ENCODE results near the gene EXOC4. TPM values are rescaled to one million over a fixed set of nuclear protein-coding genes. Genes with fewer than 3 reads are reported as not detected.

EXOC4 gene
- total and polyA plus RNA-seq, 2 donors (not counting 1 experiment from before 2014, with no cell fraction given) = 79.6 to 158 TPM

DNA sequence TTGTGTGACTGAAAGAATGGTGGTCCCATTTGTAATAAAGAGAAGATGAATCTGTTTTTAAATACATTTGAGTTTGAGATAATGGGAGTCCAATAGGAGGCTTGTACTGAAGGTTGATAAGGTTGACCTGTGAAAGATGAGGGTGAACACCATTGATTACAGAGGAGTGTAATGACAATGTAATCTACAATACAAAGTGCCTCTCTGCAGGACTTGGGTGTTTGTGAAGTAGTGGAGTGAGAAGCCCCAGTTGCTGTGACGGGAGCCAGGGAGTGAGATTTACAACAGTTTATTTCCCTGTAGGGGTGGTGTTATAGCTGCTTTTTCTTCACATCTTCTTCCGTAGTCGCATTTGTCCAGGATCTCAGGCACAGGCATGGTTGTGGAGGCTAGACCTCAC is 189.9 kb downstream of the EXOC4 start:
- Histone ChIP-seq H3K27me3 (ENCODE audit: control insufficient read depth, insufficient read depth, low read length) (no peaks in the 10 kb centered on the region), H3K4me2 (ENCODE audit: extremely low read depth, insufficient read depth, low read length) (no peak overlapping the region), H3K4me3 (replicated peaks in 1 of 4; ENCODE audit: control extremely low read depth in 1 of 4, insufficient read depth in 1 of 4, low read depth in 3 of 4, low read length in 4 of 4) (no peak overlapping the region), H4K20me1 (ENCODE audit: control insufficient read depth, extremely low read depth, insufficient read depth, low read length) (no peaks in the 10 kb centered on the region), H3K36me3 (ENCODE audit: control insufficient read depth, insufficient read depth, low read length) (no peaks in the 10 kb centered on the region), H3K4me1 (ENCODE audit: control insufficient read depth, extremely low read depth, insufficient read depth, low read length) (no peaks in the 10 kb centered on the region), H3K27ac (ENCODE audit: insufficient read depth, low read length) (no peak overlapping the region), H2AFZ (ENCODE audit: low read length) (no peak overlapping the region), H3K9ac (ENCODE audit: insufficient read depth, low read length) (no peak overlapping the region), H3K9me3 (ENCODE audit: control insufficient read depth, insufficient read depth, low read depth, low read length) (no peaks in the 10 kb centered on the region), H3K79me2 (ENCODE audit: control insufficient read depth, insufficient read depth, low read length) (no peaks in the 10 kb centered on the region)
- TF ChIP-seq CTCF (conservative IDR thresholded peaks at IDR 0.05 in 1 of 2, IDR thresholded peaks at IDR 0.05 in 1 of 2; ENCODE audit: low read depth in 1 of 2, low read length in 2 of 2) = no peak
- TF ChIP-seq EZH2 (IDR thresholded peaks at IDR 0.05; ENCODE audit: low read length, missing control alignments) = no peak
- DNase-seq (ENCODE audit: low read depth in 2 of 2) = no peak

DNA sequence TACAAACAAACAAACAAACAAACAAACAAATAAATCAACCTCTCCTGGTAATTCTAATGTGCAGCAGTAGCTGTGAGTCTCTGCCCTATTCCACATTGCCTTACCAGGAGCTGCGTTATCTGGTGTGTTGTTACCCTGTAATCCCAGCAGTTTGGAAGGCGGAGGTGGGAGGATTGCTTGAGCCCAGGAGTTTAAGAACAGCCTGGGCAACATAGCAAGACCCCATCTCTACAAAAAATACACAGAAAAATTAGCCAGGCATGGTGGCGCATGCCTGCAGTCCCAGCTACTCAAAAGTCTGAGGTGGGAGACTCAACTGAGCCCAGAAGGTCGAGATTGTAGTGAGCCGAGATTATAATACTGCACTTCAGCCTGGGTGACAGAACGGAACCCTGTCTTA is 192.7 kb downstream of the EXOC4 start:
- no peaks in the 10 kb centered on the region for H3K36me3 ChIP-seq (ENCODE audit: control insufficient read depth, insufficient read depth, low read length)
- no peak for DNase-seq (ENCODE audit: low read depth in 2 of 2)
- no peak overlapping the region for H3K4me3 ChIP-seq (replicated peaks in 1 of 4; ENCODE audit: control extremely low read depth in 1 of 4, insufficient read depth in 1 of 4, low read depth in 3 of 4, low read length in 4 of 4)
- no peak for TF ChIP-seq EZH2 (IDR thresholded peaks at IDR 0.05; ENCODE audit: low read length, missing control alignments)
- TF ChIP-seq CTCF (conservative IDR thresholded peaks at IDR 0.05 in 1 of 2, IDR thresholded peaks at IDR 0.05 in 1 of 2; ENCODE audit: low read depth in 1 of 2, low read length in 2 of 2) = no peak
- no peaks in the 10 kb centered on the region for H3K79me2 ChIP-seq (ENCODE audit: control insufficient read depth, insufficient read depth, low read length)
- no peaks in the 10 kb centered on the region for H3K9me3 ChIP-seq (ENCODE audit: control insufficient read depth, insufficient read depth, low read depth, low read length)
- no peak overlapping the region for H3K27ac ChIP-seq (ENCODE audit: insufficient read depth, low read length)
- H3K4me1 ChIP-seq (ENCODE audit: control insufficient read depth, extremely low read depth, insufficient read depth, low read length) = no peaks in the 10 kb centered on the region
- no peak overlapping the region for H2AFZ ChIP-seq (ENCODE audit: low read length)
- H4K20me1 ChIP-seq (ENCODE audit: control insufficient read depth, extremely low read depth, insufficient read depth, low read length) = no peaks in the 10 kb centered on the region
- H3K9ac ChIP-seq (ENCODE audit: insufficient read depth, low read length) = no peak overlapping the region
- no peaks in the 10 kb centered on the region for H3K27me3 ChIP-seq (ENCODE audit: control insufficient read depth, insufficient read depth, low read length)
- H3K4me2 ChIP-seq (ENCODE audit: extremely low read depth, insufficient read depth, low read length) = no peak overlapping the region

DNA sequence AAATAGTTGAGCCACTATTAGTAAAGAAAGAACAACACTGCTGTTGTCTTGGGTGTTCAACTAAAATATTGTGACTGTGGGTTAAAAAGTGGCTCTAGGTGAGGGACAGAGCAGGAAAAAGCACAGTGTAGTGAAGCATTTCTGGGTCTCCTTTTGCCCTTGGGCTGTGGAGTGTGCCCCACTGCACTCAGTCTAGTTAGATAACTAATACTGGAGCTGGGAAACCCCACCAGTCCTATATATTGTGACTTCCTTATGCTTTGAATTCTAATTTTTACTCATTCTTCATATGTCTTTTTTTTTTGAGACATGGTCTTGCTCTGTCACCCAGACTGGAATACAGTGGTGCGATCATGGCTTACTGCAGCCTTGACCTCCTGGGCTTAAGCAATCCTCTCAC is 195.1 kb downstream of the EXOC4 start:
- no peak overlapping the region for H3K4me2 ChIP-seq (ENCODE audit: extremely low read depth, insufficient read depth, low read length)
- no peak overlapping the region for H3K27ac ChIP-seq (ENCODE audit: insufficient read depth, low read length)
- H3K9me3 ChIP-seq (ENCODE audit: control insufficient read depth, insufficient read depth, low read depth, low read length) = no peaks in the 10 kb centered on the region
- H3K4me3 ChIP-seq (replicated peaks in 1 of 4; ENCODE audit: control extremely low read depth in 1 of 4, insufficient read depth in 1 of 4, low read depth in 3 of 4, low read length in 4 of 4) = no peak overlapping the region
- no peaks in the 10 kb centered on the region for H3K27me3 ChIP-seq (ENCODE audit: control insufficient read depth, insufficient read depth, low read length)
- no peaks in the 10 kb centered on the region for H3K4me1 ChIP-seq (ENCODE audit: control insufficient read depth, extremely low read depth, insufficient read depth, low read length)
- no peaks in the 10 kb centered on the region for H3K36me3 ChIP-seq (ENCODE audit: control insufficient read depth, insufficient read depth, low read length)
- no peak for DNase-seq (ENCODE audit: low read depth in 2 of 2)
- no peaks in the 10 kb centered on the region for H3K79me2 ChIP-seq (ENCODE audit: control insufficient read depth, insufficient read depth, low read length)
- no peak overlapping the region for H3K9ac ChIP-seq (ENCODE audit: insufficient read depth, low read length)
- H2AFZ ChIP-seq (ENCODE audit: low read length) = no peak overlapping the region
- H4K20me1 ChIP-seq (ENCODE audit: control insufficient read depth, extremely low read depth, insufficient read depth, low read length) = no peaks in the 10 kb centered on the region
- TF ChIP-seq EZH2 (IDR thresholded peaks at IDR 0.05; ENCODE audit: low read length, missing control alignments) = no peak
- no peak for TF ChIP-seq CTCF (conservative IDR thresholded peaks at IDR 0.05 in 1 of 2, IDR thresholded peaks at IDR 0.05 in 1 of 2; ENCODE audit: low read depth in 1 of 2, low read length in 2 of 2)

All from fibroblast of lung (primary cell).